PC-3 (cell line): ENCODE measurements around the gene HBG2.

Experiments used
- CTCF ChIP-seq: fragments of 300-600 bp; sonication (generic); conservative IDR thresholded peaks from 2 replicates; pipeline ENCODE4 v1.5.1; 2017; ENCODE audit warnings: antibody characterized with exemption, low read depth, mild to moderate bottlenecking, low read length
- EZH2phosphoT487 ChIP-seq: fragments of 300-600 bp; sonication (generic); IDR thresholded peaks from 2 replicates; pipeline ENCODE4 v1.6.1; 2018; ENCODE audit warnings: mild to moderate bottlenecking, antibody characterized with exemption, low read length, borderline replicate concordance

- TF ChIP-seq CTCF (no peak), EZH2phosphoT487 (no peak)
These were observed 19.1 kb downstream of the HBG2 start for GRCh38 chr11:5235364-5236095.
